Aorta (tissue), 4 donors: ENCODE results near the gene MIA2. TPM values are rescaled to one million over a fixed set of nuclear protein-coding genes. Genes with fewer than 3 reads are reported as not detected.

Experiments
- polyA plus RNA-seq, 2 donors: library from polyadenylated mRNA; stranded (reverse); fragments of 200-250 nt; gene quantifications; one replicate each; pipeline ENCODE4 v1.2.3, GENCODE V29; 2013
- total RNA-seq, 2 donors: library from RNA; stranded (reverse); fragmentation: NEBNext Ultra II Directional; extraction: Animal tissue kit (Norgen Biotek cat#: 25700); gene quantifications; one replicate each; pipeline ENCODE4 v1.2.1, GENCODE V29; 2021
- donor health status: healthy with polysubstance abuse.
- donor health status: Bipolar disorder and iron deficiency.
- donor health status: DM: no; HTN: no; CAD: no.
- donor health status: DM: yes; HTN: yes; CAD: no.

MIA2 gene
- total and polyA plus RNA-seq, 4 donors: 13.5 to 26.7 (median 19.7) TPM

Other genes starting within 250 kb of the MIA2 start
- 100 to 1,000 TPM; 143 to 172 TPM for gene SEC23A, start 130.7 kb upstream of the MIA2 start, total RNA-seq
- gene SEC23A, start 130.7 kb upstream of the MIA2 start, polyA plus RNA-seq: 10 to 100 TPM; 42.6 to 56.5 TPM
- 10 to 100 TPM in 1 of 2 donors, 1 to 10 TPM in 1; 7.9 to 10.6 TPM for gene GEMIN2, start 119.6 kb upstream of the MIA2 start, total RNA-seq
- gene GEMIN2, start 119.6 kb upstream of the MIA2 start, polyA plus RNA-seq: 1 to 10 TPM; 6.5 to 7.0 TPM
- 10 to 100 TPM; 27.0 to 30.4 TPM for gene TRAPPC6B, start 63.6 kb upstream of the MIA2 start, total RNA-seq
- gene TRAPPC6B, start 63.6 kb upstream of the MIA2 start, polyA plus RNA-seq: 10 to 100 TPM; 18.0 to 18.2 TPM
- 10 to 100 TPM; 53.2 to 56.9 TPM for gene PNN, start 58.7 kb upstream of the MIA2 start, total RNA-seq
- gene PNN, start 58.7 kb upstream of the MIA2 start, polyA plus RNA-seq: 10 to 100 TPM; 27.8 to 59.1 TPM
- 10 to 100 TPM; 13.0 to 14.3 TPM for gene FBXO33, start 198.5 kb downstream of the MIA2 start, total RNA-seq
- 1 to 10 TPM; 3.0 to 9.0 TPM for gene FBXO33, start 198.5 kb downstream of the MIA2 start, polyA plus RNA-seq